HG02678 (cell line): ENCODE results near the gene MOCOS.

Experiments
- ATAC-seq: cut with Tn5 transposase; IDR thresholded peaks from one replicate; pipeline ENCODE4 v1.9.1; 2021; ENCODE audit warnings: mild to moderate bottlenecking, moderate library complexity; ENCODE audit not compliant: unreplicated experiment

The MOCOS gene

GRCh38 chr18:36176711-36177110 lies 10.6 kb upstream of the MOCOS start:
- no peak for ATAC-seq

- ATAC-seq, result no peak
Measured at GRCh38 chr18:36177913-36178312, 9.4 kb upstream of the MOCOS start.

- no peak for ATAC-seq
Measured at GRCh38 chr18:36179562-36180355, 7.5 kb upstream of the MOCOS start.

DNA sequence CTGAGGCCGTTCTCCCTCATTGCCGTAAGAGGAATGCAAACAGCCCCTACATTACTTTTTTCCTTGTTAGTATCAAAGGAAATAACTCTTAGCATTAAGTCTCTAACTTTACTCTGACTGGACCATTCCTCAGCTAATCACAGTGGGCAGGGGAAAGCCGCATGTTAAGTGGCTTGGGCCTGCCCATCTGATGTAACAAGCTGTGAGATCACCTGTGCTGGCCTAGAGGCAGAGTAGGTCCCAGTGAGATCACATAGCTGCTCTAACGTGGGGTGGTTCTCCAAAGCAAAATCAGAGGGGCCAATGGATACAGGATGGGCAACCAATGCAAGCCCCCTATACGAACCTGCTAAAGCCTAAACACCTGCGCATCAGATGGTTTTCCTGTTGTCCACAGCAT lies 5.9 kb upstream of the MOCOS start:
- ATAC-seq, result no peak

GRCh38 chr18:36181898-36182506 lies 5.3 kb upstream of the MOCOS start:
- no peak for ATAC-seq

DNA sequence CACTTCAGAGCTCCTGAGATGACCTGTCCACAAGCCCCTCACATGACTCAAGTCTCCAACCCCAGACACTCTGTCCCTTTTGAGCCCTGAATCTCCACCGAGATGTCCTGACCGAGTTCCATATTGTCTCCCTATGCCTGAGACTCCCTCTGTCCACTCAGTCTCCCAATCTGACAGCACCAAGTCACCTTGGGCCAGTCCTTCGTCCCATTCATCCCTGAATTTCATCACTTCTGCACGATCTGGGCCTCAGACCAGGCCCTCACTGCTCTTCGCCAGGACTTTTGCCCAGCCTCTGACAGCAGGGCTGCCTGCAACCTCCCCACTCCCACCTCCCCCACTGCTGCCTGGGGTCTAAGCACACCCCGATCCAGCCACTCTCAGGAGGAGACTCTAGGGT lies 4.3 kb upstream of the MOCOS start:
- ATAC-seq, result no peak

DNA sequence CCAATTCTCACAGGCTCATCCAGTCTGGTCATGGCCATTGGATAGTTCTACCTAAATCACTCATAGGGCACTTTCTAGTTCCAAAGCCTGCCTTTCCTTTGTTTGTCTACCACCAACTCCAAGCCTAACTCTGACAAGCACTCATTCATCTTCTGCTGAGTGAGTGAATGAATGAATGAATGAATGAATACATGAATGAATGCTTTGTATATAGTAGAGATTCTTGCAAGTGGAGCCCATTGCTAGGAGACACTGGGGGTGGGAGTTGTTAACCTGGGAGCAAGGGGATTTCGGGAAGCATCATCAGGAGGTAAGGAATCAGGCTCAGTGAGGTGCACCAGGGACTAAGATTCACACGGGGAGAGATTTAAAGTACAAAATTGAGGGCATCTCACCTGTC lies 3.3 kb upstream of the MOCOS start:
- no peak for ATAC-seq

DNA sequence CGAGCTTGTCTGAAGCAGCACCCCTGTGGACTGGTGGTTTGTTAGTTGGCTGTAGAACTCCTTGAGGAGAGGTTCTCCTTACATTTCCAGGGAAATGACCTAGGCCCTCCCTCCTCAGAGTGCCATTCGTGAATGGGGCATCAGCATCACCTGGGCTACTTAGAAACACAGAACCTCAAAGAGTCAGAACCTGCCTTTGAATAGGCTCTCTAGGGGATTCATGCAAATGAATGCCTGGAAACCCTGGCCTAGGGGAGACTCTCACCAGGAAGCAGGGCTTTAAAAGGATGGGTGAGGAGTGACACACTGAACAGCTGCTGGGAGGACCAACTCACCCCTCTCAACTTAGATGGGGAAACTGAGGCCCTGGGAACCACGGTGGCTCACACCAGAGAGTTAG lies 2.1 kb upstream of the MOCOS start:
- ATAC-seq, result no peak

GRCh38 chr18:36185901-36186460 lies 1.3 kb upstream of the MOCOS start:
- ATAC-seq, result no peak

- no peak for ATAC-seq
Measured at GRCh38 chr18:36186461-36187192, 670 bp upstream of the MOCOS start.

DNA sequence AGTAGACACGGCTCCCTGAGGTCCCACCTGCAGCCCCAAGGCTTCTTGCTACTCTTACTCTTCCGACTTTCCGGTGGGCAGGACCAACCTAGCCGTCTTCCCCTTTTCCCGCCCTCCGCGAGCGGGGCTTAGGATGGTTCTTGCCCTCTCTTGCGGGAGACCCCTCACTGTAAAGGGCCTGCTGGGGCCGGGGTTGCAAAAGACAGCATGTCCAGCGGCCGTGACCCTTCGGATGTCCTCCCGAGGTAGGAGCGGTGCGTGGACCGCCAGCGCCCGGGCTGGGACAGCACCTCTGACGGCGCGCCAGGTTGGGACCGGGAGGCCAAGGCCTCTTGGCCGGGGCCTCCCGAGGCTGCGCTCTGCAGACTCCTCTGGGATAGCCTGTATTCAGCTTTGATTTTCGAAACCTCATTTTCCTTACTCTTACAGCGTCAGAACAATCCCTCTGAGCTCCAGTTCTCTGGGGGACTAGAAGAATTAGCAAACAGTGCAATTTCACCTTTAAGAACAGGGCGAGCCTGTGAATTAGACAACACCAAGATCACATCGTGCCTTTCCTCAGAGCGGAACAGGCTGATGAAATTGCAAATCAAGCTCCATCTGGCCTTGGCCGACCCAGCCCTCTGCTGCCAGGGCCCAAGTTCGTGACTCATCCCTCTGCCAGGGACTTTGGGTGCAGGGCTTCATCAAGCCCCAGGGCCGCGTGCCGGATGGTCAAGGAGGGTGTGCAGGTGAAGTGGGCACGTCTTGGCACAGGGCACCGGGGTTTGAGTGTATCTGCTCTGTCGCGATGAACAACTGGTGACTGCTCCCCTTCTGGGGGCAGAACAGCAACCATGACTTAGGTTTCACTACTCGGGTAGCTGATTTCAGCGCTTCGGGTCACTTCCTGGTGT lies 777 bp downstream of the MOCOS start:
- ATAC-seq, result peak; percentile 14

- no peak for ATAC-seq
Measured at GRCh38 chr18:36188916-36189315, 1.6 kb downstream of the MOCOS start.

DNA sequence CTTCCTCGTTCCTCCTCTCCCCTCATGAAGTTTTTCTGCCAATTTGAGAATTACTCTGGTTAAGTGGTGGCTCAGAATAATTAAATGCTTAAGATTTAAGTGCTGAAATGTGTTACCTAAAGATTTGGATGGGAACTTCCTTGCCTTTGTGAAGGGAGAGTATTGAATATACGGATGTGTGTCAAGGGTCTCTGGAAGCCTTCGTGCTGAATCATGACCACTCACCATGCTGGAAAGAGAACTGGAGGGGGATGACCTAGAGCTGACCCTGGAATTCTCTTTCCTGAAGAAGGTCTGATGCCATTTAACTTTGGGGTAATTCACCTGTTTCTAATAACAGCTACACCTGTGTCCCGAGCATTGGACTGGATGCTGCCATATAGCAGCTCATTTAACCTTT lies 2.2 kb downstream of the MOCOS start:
- no peak for ATAC-seq

GRCh38 chr18:36191286-36191685 lies 4.0 kb downstream of the MOCOS start:
- no peak for ATAC-seq

DNA sequence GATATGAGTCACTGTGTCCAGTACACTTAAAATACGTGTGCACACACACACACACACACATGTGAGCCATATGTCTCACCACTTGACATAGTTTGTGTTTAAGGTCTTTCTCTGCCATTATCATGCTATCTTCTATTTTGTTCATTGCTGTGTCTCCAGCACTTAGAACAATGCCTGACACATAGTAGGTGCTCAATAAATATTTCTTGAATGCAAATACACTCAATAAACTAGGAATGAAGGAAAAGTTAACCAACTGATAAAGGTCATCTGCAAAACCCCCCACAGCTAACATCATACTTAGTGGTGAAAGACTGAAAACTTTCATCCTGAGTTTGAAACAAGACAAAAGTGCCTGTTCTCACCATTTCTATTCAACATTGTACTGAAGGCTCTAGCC lies 4.4 kb downstream of the MOCOS start:
- no peak for ATAC-seq

- no peak for ATAC-seq
Measured at GRCh38 chr18:36194600-36195315, 7.5 kb downstream of the MOCOS start.

GRCh38 chr18:36195427-36196122 lies 8.3 kb downstream of the MOCOS start:
- ATAC-seq, result no peak

GRCh38 chr18:36196238-36196995 lies 9.1 kb downstream of the MOCOS start:
- ATAC-seq, result no peak
